Measurements from ENCODE around the gene LHX3. TPM values are rescaled to one million over a fixed set of nuclear protein-coding genes. Genes with fewer than 3 reads are reported as not detected.

LHX3 gene
- total RNA-seq, 1 donor from 2014 or later = not detected

DNA sequence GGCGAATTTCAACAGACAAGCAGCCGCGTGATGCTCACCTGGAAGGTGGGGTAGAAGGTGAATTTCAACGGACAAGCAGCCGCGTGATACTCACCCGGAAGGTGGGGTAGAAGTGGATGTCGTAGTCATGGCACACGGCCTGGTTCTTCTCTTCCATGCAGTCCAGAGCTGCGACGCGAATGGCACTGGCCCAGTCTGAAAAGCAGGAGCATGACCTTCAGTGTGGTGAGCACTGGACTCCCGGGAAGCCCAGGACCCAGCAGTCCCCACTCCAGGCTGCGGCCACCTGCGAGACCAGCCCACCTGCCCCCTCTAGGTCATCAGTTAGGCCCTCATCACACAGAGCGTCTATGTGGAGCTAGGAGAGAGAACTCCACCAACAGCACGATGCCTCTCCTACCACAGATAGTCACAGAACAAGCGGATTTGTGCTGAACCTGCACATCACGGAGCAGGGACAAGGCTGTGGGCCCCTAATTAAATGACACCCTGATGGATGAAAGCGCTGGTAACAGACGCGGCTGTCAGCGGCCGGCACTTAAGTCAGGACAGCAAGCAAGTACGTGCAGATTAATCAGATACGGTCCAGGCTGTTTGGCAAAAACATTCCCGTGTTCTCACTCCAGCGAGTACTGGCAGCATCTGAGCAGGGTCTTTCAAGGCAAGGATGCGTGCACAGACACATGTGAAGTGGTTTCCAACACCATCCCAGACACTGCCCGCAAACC is 21.9 kb upstream of the LHX3 start:
- no peak for DNase-seq

GRCh38 chr9:136225748-136226679 is 21.1 kb upstream of the LHX3 start:
- peak; percentile 76 for DNase-seq

GRCh38 chr9:136225366-136225747 is 20.4 kb upstream of the LHX3 start:
- no peak for DNase-seq

DNA sequence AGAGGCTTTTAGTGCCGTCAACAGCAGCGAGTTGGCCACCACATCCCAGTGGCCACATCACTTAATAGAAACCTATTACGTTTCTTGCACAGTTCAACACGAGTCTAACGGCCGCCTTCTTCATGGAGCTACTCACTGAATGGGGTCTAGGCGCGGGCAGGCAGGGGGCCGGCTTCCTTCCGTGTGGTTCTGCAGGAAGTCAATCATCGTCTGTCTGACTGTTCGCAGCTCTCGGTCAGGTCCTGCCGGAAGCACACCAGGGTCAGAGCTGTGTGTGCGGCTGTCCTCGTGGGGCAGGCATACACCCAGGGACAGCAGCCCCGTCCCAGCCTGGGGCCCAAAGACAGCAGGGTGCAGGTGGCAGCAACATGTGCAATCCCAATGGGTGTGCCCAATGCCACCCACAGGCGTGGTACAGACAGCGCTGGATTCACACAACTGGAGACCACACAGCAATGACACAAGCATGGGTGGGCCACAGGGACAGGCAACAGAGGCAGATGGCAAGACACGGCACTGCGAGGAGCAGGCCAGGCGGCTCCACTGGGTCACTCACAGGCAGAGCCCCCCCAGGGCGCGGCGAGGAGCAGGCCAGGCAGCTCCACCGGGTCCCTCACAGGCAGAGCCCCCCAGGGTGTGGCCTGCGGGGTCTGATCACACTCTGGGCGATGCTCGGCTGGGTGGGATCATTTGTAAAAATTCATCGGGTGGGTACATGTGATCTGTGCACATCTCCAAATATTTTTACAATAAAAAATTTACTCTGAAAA is 19.1 kb upstream of the LHX3 start:
- DNase-seq = no peak

DNA sequence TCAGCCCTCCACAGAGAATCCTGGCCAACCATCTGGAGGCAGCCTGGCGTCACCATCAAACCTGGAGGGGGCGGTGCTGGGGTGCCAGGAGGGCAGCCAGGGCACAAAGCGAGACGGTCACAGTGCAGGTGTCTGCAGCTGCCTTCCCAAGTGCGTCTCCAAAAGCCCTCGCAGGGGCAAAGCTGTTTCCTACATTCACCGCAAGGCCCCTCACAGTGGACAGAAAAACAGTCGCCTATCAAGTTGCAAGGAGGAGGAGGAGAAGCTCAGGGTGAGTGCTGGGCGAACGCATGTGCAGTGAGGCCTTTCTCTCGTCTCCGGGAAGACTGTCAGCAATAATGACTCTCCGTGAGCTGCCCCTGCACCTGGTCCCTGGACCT is 18.0 kb upstream of the LHX3 start:
- no peak for DNase-seq

DNA sequence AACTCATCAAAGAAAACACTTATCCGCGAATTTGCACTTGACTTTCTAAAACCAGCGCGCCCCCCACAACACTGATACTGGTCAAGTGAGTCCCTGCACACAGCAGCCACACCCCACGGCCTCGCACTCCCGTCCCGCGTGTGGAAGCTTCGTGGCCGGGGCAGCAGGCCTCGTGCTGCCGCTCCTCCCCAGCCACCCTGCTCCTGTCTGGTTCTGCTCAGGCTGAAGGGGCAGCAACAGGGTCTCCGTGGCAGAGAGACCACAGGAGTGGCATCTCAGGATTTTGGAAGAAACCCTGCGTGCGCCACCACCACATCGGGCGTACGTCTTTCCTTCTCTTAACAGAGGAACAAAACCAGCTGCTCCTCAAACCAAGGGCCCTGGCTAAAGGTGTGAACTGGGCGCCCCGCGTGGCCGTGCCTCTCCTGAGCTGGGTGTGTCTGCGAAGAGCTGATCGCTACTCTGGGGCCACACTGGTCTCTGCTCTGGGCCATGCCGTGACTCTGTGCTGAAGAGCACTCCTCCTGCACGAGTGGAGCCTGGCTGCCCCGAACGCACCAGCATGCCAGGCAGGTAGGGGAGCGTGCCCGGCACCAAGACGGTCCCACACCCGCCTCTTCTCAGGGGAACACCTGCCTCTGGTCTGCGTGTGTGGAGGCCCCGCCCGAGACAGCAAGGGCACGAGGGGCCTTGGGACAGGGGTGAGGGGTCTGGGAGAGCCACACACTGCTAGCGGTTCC is 17.4 kb upstream of the LHX3 start:
- no peak for DNase-seq

DNA sequence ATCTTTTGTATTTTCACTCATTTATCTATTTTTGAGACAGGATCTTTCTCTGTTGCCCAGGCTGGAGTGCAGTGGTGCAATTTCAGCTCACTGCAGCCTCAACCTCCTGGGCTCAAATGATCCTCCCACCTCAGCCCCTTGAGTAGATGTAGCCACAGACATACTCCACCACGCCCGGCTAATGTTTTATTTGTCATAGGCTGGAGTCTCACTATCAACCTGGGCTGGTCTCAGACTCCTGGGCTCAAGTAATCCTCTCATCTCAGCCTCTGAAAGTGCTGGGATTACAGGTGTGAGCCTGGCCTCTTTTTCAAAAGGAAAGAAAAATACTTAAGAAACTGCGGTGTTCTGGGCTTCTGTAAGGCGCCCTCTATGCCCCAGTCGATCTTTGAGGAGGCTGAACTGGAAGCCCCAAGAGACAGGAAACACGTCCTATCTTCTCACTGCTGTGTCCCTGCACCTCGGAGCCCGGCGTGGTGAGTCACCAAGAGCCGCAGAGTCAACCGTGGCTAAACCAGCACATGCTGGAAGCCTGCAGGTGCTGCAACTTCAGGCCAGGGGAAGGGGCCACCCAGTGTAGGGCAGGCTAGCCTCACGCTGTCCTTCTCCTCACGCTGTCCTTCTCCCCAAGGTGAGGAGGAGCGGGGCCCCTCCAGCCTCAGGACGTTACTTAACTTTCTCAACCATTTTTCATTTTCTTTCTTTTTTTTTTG is 15.2 kb upstream of the LHX3 start:
- DNase-seq = peak; percentile 37

- no peak for DNase-seq
These were observed 14.3 kb upstream of the LHX3 start for GRCh38 chr9:136219276-136219675.

DNA sequence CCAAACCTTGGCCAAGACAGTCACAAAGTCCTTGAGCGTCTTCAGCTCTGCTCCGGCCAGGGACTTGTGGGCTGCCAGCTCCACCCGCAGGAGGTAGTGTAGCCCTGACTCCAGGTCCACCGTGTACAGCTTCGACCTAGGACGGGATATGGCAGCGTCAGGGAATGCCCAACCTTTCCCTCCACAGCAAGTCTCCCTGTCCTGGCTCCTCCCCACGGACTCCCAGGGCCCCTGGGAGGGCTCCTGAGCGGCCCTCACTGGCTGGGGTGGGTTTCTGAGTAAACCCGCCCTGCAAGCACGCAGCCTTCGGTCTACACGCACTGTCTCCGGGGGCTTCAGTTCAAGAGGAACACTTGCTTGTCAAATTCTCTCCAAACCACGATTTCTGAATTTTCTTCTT is 13.7 kb upstream of the LHX3 start:
- DNase-seq = no peak

GRCh38 chr9:136218271-136218670 is 13.3 kb upstream of the LHX3 start:
- DNase-seq = no peak

- DNase-seq = no peak
These were observed 11.8 kb upstream of the LHX3 start for GRCh38 chr9:136216541-136217244.

GRCh38 chr9:136213733-136214132 is 8.8 kb upstream of the LHX3 start:
- DNase-seq = no peak

DNA sequence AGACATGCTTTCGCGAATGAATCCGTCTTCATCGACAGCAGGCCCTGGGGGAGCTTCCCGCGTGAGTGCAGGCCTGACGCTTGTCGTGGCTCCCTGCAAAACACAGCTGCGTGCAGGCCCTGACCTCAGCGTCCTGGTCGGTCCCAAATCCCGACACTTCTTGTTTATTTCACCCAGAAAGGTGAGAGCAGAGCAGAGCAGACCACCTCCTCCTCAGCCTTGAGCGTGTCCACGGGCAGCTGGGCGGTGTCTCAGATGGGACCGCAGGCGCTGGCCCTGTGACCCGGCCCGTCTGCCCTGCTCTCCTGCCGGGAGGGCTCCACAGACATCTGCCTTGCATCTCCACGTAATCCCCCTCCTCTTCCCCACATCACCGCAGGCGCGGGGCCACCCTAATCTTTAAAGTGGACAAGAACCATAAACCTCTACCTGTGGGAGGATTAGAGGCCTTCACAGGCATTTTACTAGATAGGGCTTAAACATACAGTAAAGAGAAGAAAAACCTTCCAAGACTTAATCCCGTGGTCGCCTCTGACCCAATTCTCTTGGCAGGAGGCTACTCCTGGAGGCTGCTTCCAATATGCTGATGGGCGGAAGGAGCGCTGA is 7.5 kb upstream of the LHX3 start:
- DNase-seq = no peak

DNA sequence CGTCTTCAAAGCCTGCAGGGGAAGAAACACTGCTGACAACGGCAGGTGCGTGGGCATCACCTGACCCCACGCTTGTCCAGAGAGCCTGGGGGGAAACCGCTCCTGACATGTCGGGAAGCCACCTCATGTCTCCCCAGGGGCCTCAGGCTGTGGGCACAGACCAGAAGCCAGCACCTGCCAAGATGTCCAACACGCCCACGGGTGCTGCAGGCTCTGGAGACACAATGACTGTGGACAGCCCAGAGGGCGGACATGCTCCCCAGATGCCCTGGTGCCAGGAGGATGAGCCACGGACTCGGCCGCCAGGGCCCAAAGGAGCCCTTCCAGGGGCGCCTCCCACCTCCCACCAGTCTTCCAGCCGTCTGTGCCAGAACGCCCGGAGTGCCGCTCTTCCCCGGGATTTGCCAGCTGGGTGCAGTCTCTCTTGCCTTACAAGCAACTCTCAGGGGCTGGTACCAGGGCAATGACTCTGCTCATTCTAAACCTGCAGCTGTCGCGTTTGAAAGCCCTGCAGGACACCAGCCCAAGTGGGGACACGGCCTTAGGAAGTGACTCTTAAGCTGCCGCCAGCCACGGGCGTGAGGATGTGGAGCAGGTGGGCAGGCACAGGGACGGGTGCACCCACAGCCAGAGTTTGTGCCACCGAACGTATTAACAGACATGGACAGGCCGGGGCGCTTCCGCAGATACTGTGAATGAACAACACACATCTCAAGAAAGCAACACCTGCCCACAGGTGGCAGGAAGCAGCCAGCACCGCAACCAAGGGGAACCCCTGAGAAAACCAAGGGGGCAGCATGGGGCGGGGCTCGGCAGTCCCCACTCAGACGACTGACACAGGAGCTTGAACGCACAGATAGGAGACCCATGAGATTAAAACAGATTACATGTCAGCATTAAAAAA is 6.8 kb upstream of the LHX3 start:
- no peak for DNase-seq

DNA sequence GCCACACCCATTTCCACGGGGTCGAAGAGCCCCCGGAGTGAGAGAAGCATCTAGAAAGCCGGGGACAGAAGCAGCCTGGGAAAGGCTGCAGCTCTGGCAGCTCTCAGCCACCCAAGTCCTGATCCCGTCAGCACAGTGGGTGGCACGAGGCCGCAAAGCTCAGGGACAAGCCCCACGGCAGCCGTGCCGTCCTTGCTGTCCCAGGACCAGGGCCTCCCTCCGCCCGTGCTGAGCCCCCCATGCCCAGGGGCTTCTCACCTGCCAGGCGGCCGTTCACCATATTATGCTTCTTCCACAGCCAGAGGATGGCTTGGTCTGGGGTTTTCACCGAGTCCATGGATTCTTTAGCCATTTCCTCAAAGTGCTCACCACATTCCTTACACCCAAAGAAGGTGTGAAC is 6.1 kb upstream of the LHX3 start:
- no peak for DNase-seq

DNA sequence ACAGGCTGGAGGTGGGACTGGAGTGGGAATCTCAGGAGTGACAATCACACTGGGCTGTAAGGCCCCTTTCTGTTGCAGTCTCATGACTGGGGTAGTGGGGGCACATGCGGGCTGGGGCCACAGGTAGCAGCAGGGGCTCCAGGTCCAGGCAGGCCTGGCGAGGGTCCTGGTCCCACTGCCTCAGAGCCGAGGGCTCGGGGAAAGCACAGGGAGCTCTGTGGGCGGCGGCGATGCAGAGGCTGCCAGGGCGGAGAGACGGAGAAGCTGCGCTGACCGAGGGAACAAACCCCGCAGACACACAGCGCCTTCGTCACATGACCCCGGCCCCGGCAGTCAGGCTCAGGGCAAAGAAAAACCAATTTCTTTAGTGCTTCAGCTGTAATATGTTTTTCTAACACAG is 5.3 kb upstream of the LHX3 start:
- no peak for DNase-seq

DNA sequence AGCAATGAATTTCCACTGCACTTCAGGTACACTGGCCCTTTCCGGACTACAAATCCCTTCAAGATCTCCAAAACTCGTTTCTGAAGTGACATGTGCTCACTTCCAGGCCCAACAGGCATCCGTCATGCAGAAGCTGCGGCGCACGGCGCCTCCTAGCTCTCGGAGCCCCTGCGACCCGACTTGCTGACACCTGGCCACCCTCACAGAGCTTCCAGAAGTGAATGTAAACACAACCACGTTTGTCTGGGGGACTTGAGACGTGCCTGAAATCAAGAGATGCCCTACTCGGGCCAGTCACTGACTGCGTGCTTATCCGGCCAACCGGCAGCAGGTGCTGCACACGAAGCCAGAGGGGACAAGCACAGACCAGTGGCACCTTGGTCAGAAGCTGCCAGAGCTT is 4.9 kb upstream of the LHX3 start:
- no peak for DNase-seq

DNA sequence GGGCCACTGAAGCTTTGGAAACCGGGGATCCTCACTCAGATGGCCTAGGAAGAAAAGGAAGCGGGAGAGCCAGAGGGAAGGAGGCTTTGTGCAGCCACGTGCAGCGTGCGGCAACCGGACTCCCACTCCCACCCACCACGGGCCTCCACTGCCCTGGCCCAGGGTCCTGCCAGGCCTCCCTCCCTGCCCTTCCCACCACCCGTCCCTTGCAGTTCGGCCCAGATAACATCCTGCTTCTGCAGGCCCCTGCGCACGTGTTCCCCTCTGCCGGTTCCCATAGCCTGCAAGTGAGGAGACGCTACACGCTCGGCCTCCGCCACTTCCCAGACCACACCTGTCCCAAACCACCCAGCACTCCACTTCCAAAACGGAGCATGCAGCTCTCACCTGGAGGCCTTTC is 4.3 kb upstream of the LHX3 start:
- no peak for DNase-seq

DNA sequence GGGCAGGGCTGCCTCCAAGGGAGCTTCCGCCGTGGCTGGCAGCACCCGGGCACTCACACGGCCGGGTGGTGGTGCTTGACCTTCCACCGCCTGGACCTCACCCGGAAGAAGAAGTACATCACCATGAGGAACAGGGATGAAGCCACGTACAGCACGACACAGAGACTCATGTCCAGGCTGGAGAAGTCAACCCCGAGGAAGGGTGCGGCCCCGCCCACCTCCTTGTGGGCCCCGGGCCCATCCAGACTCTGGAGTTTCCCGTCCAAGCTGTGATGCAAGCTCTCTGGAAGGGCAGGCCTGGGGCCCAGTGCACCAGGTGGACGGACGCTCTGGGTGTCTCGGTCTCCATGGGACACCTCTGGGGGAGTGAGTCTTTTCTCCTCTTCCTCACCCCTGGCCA is 3.7 kb upstream of the LHX3 start:
- DNase-seq = no peak

DNA sequence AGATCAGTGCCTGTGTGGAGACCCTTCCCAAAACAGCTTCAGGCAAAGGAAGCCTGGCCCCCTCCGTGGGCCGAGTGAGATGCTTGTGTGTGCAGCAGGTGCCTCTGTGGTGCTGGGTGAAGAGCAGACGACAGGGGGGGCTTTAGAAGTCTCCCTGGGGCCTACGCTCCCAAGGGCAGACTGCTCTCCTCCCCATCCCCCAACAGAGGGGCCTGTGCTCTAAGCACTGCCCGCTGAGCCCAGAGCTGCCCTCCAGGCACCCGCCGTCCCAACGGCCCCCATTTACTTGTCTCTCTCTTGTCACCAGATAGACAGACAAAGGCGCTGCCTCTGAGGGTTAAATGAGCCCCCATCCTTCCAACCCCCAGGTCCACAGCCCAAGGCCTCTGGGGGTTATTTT is 2.7 kb upstream of the LHX3 start:
- DNase-seq = no peak
